ENCODE data around the gene DCDC1. TPM values are rescaled to one million over a fixed set of nuclear protein-coding genes. Genes with fewer than 3 reads are reported as not detected.

Gene DCDC1
- total RNA-seq, 5 donors from 2014 or later (not counting 1 experiment from before 2014, with no cell fraction given): 0.09 to 1.0 (median 0.22) TPM; not detected in 1

DNA sequence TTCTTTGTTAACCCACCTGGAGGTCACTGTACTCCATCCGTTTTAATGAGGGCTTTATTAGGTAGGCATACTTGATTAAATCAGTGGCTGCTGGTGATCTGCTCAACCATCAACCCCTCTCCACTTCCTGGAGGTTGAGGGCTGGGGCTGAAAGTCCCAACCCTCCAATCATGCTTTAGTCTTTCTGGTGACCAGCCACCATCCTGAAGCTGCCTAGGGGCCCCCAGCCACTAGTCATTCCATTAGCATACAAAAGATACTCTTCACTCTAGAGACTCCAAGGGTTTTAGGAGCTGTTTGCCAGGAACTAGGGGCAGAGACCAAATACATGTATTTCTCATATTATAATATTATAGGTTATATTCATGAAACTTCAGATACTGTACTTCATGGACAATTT is 13.6 kb upstream of the DCDC1 start:
- no CpG with 5 or more reads among the region's 1 CpG for WGBS (ENCODE audit: insufficient coverage)
- peaks cover 16 to 22% (median 17%) of the 10 kb centered on the region in 3 donors for H3K4me1 Mint-ChIP-seq
- peaks cover 0 to 3% of the 10 kb centered on the region in 2 donors for H3K36me3 ChIP-seq (ENCODE audit: control insufficient read depth in 2 of 2, extremely low read depth in 1 of 2, insufficient read depth in 1 of 2, low read length in 1 of 2)
- CTCF ChIA-PET: no interaction called here
- no peaks in the 10 kb centered on the region for H3K27me3 Mint-ChIP-seq
- H3K4me1 ChIP-seq (ENCODE audit: control insufficient read depth in 1 of 2, extremely low read depth in 1 of 2, insufficient read depth in 2 of 2, low read length in 2 of 2): no peaks in the 10 kb centered on the region
- no peak overlapping the region for H3K27ac ChIP-seq (ENCODE audit: low read length)
- no peak for ATAC-seq (replicated peaks in 1 of 4)
- H3K27me3 ChIP-seq (replicated peaks in 1 of 2; ENCODE audit: control insufficient read depth in 2 of 2, extremely low read depth in 1 of 2, insufficient read depth in 2 of 2, low read length in 1 of 2): no peaks in the 10 kb centered on the region
- H3K9me3 Mint-ChIP-seq: peaks cover 0 to 8% (median 0%) of the 10 kb centered on the region in 3 donors
- POLR2A ChIA-PET: no interaction called here
- no peaks in the 10 kb centered on the region for H3K9me3 ChIP-seq
- no peak overlapping the region for H3K4me3 Mint-ChIP-seq
- H3K36me3 Mint-ChIP-seq: peaks cover 24% of the 10 kb centered on the region
- H3K4me3 ChIP-seq (ENCODE audit: control insufficient read depth in 1 of 2, extremely low read depth in 1 of 2, low read length in 1 of 2): no peak overlapping the region
- no peak for DNase-seq
- H3K27ac Mint-ChIP-seq: no peak overlapping the region

DNA sequence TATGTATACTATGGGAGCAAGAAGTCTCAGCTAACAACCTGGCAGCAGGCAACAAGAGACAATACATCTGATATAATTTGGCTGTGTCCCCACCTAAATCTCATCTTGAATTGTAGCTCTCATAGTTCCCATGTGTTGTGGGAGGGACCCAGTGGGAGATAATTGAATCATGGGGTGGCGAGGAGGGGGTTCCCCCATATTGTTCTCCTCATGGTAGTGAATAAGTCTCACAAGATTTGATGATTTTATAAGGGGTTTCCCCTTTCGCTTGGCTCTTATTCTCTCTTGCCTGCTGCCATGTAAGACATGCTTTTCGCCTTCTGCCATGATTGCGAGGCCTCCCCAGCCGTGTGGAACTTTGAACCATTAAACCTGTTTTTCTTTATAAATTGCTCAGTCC is 6.3 kb upstream of the DCDC1 start:
- H3K9me3 Mint-ChIP-seq: no peaks in the 10 kb centered on the region
- H3K4me1 Mint-ChIP-seq: peaks cover 42 to 48% (median 47%) of the 10 kb centered on the region in 3 donors
- peaks cover 0 to under 1% of the 10 kb centered on the region in 2 experiments for H3K4me1 ChIP-seq (ENCODE audit: control insufficient read depth in 1 of 2, extremely low read depth in 1 of 2, insufficient read depth in 2 of 2, low read length in 2 of 2)

DNA sequence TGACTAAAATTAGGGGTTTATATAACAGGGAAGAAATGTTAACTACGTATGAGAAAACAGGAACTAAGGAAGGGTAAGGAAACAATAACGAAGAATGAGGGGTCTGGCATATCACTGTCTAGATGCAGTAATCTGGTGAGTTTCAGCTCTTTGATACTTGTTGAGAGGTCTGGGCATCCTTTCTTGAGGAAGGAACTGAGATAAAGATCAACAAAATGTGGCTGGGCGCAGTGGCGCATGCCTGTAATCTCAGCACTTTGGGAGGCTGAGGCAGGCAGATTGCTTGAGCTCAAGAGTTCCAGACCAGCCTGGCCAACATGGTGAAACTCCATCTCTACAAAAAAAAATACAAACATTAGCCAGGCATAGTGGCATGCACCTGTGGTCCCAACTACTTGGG is 2.7 kb downstream of the DCDC1 start:
- Mint-ChIP-seq H3K9me3 (no peaks in the 10 kb centered on the region), H3K4me3 (peak overlapping the region in 2 of 3 donors; percentile 13 to 24), H3K27me3 (peaks cover 0 to 11% of the 10 kb centered on the region in 2 donors), H3K27ac (peak overlapping the region; percentile 2 to 56), H3K36me3 (peaks cover 4% of the 10 kb centered on the region), H3K4me1 (peaks cover 45 to 69% (median 47%) of the 10 kb centered on the region in 3 donors)
- Histone ChIP-seq H3K4me1 (ENCODE audit: control insufficient read depth in 1 of 2, extremely low read depth in 1 of 2, insufficient read depth in 2 of 2, low read length in 2 of 2) (peaks cover 12 to 17% of the 10 kb centered on the region in 2 experiments), H3K9me3 (no peaks in the 10 kb centered on the region), H3K36me3 (ENCODE audit: control insufficient read depth in 2 of 2, extremely low read depth in 1 of 2, insufficient read depth in 1 of 2, low read length in 1 of 2) (no peaks in the 10 kb centered on the region), H3K27ac (ENCODE audit: low read length) (no peak overlapping the region), H3K27me3 (replicated peaks in 1 of 2; ENCODE audit: control insufficient read depth in 2 of 2, extremely low read depth in 1 of 2, insufficient read depth in 2 of 2, low read length in 1 of 2) (peaks cover 0 to 2% of the 10 kb centered on the region in 2 experiments), H3K4me3 (ENCODE audit: control insufficient read depth in 1 of 2, extremely low read depth in 1 of 2, low read length in 1 of 2) (no peak overlapping the region)
- POLR2A ChIA-PET: no interaction called here
- CTCF ChIA-PET: interaction anchor here in 1 of 2 donors (0.9 kb wide), 1 partner anchor 26 kb away, joined by 3 read pairs; no protein-coding TSS in a partner anchor
- DNase-seq (peak in 13 of 35 experiments; percentile 4 to 42 (median 11)), ATAC-seq (replicated peaks in 1 of 4) (peak in 2 of 4 experiments; percentile 21 to 24)
- WGBS (ENCODE audit: insufficient coverage): 4% methylated on average over 3 of the region's 4 CpGs

More for the DNA sequence above, 6.3 kb upstream of the DCDC1 start:
- Mint-ChIP-seq H3K27me3 (no peaks in the 10 kb centered on the region), H3K36me3 (peaks cover 31% of the 10 kb centered on the region), H3K27ac (no peak overlapping the region), H3K4me3 (no peak overlapping the region)
- no peaks in the 10 kb centered on the region for H3K27me3 ChIP-seq (replicated peaks in 1 of 2; ENCODE audit: control insufficient read depth in 2 of 2, extremely low read depth in 1 of 2, insufficient read depth in 2 of 2, low read length in 1 of 2)
- ChIA-PET POLR2A (no interaction called here), CTCF (no interaction called here)
- peaks cover 0 to 4% of the 10 kb centered on the region in 2 donors for H3K36me3 ChIP-seq (ENCODE audit: control insufficient read depth in 2 of 2, extremely low read depth in 1 of 2, insufficient read depth in 1 of 2, low read length in 1 of 2)
- DNase-seq (no peak), ATAC-seq (replicated peaks in 1 of 4) (no peak)
- H3K27ac ChIP-seq (ENCODE audit: low read length): no peak overlapping the region
- WGBS (ENCODE audit: insufficient coverage): no CpG with 5 or more reads among the region's 5 CpGs
- no peaks in the 10 kb centered on the region for H3K9me3 ChIP-seq
- H3K4me3 ChIP-seq (ENCODE audit: control insufficient read depth in 1 of 2, extremely low read depth in 1 of 2, low read length in 1 of 2): no peak overlapping the region

DNA sequence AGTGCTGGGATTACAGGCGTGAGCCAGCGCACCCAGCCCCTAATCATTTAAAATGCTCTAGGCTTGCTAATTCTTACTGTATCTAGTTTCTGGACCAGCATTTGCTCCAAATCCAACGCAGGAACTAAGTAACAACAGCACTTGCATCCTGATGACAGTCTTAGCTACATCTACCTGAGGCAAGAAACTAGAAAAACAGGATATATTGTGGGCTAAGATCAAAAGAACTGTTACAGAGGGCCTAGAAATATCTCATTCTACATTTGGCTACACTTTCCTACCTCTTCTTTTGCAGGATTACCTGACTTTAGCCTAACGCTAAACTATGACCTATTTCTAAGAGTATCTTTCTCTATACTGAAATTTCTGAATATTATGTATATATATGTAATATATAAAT is 7.8 kb downstream of the DCDC1 start:
- Mint-ChIP-seq H3K27ac (peak overlapping the region; percentile 76 to 91), H3K9me3 (no peaks in the 10 kb centered on the region), H3K4me3 (peak overlapping the region in 1 of 3 donors; percentile 27), H3K36me3 (no peaks in the 10 kb centered on the region), H3K4me1 (peaks cover 13 to 39% (median 16%) of the 10 kb centered on the region in 3 donors), H3K27me3 (peaks cover 0 to 11% of the 10 kb centered on the region in 2 donors)
- H3K4me3 ChIP-seq (ENCODE audit: control insufficient read depth in 1 of 2, extremely low read depth in 1 of 2, low read length in 1 of 2): no peak overlapping the region
- no peak for DNase-seq
- ChIA-PET CTCF (no interaction called here), POLR2A (no interaction called here)
- H3K36me3 ChIP-seq (ENCODE audit: control insufficient read depth in 2 of 2, extremely low read depth in 1 of 2, insufficient read depth in 1 of 2, low read length in 1 of 2): no peaks in the 10 kb centered on the region
- ATAC-seq (replicated peaks in 1 of 4): peak; percentile 39 to 69 (median 53)
- peaks cover 0 to 2% of the 10 kb centered on the region in 2 experiments for H3K27me3 ChIP-seq (replicated peaks in 1 of 2; ENCODE audit: control insufficient read depth in 2 of 2, extremely low read depth in 1 of 2, insufficient read depth in 2 of 2, low read length in 1 of 2)
- WGBS (ENCODE audit: insufficient coverage): 100% methylated on average over 2 of the region's 4 CpGs
- no peak overlapping the region for H3K27ac ChIP-seq (ENCODE audit: low read length)
- H3K9me3 ChIP-seq: no peaks in the 10 kb centered on the region
- H3K4me1 ChIP-seq (ENCODE audit: control insufficient read depth in 1 of 2, extremely low read depth in 1 of 2, insufficient read depth in 2 of 2, low read length in 2 of 2): peaks cover under 1 to 5% of the 10 kb centered on the region in 2 experiments

DNA sequence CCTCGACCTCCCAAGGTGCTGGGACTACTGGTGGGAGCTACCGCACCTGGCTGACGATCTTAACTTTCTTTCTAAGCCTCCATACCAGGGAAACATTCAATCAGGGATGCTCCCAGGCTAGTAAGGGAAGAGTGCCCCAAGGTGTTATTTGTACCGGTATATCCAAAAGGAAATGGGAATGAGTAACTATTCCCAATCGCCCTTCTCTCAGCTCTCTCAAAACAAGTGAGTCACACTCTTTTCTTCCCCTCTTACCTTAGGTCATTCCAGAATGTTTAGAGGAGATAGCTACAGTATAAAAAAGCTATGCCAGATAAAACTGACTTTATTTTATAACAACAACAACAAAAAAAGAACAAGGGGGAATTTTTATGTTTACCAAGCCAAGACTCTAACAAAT is 13.7 kb downstream of the DCDC1 start:
- Histone ChIP-seq H3K27me3 (replicated peaks in 1 of 2; ENCODE audit: control insufficient read depth in 2 of 2, extremely low read depth in 1 of 2, insufficient read depth in 2 of 2, low read length in 1 of 2) (no peaks in the 10 kb centered on the region), H3K9me3 (no peaks in the 10 kb centered on the region), H3K36me3 (ENCODE audit: control insufficient read depth in 2 of 2, extremely low read depth in 1 of 2, insufficient read depth in 1 of 2, low read length in 1 of 2) (no peaks in the 10 kb centered on the region), H3K27ac (ENCODE audit: low read length) (no peak overlapping the region), H3K4me3 (ENCODE audit: control insufficient read depth in 1 of 2, extremely low read depth in 1 of 2, low read length in 1 of 2) (no peak overlapping the region), H3K4me1 (ENCODE audit: control insufficient read depth in 1 of 2, extremely low read depth in 1 of 2, insufficient read depth in 2 of 2, low read length in 2 of 2) (no peaks in the 10 kb centered on the region)
- WGBS (ENCODE audit: insufficient coverage): 80% methylated on average over 1 of the region's 5 CpGs
- peaks cover 0 to 12% of the 10 kb centered on the region in 2 donors for H3K27me3 Mint-ChIP-seq
- no peak overlapping the region for H3K27ac Mint-ChIP-seq
- DNase-seq (no peak), ATAC-seq (replicated peaks in 1 of 4) (no peak)
- no peaks in the 10 kb centered on the region for H3K9me3 Mint-ChIP-seq
- POLR2A ChIA-PET: no interaction called here
- H3K4me1 Mint-ChIP-seq: peaks cover 0 to 3% (median 0%) of the 10 kb centered on the region in 3 donors
- no peak overlapping the region for H3K4me3 Mint-ChIP-seq
- CTCF ChIA-PET: no interaction called here
- no peaks in the 10 kb centered on the region for H3K36me3 Mint-ChIP-seq

DNA sequence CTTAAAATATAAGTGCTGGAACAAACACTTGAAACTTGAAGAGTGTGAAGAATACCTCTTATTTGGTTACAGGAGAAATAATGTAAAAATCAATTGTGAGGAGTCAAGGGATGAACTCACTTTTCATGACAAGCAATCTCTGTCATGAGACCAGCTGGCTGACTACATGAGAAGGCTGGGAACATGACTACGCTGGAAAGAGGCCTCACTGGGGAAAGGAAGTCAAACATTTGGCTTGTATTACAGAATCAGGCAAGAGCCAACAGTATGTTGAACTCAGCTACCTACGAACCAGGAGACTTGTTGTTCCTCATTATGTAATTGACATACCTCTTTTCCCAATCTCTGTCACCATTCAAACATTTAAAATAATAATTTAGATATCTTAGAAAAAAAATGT is 14.4 kb downstream of the DCDC1 start:
- no peaks in the 10 kb centered on the region for H3K9me3 ChIP-seq
- H3K27me3 ChIP-seq (replicated peaks in 1 of 2; ENCODE audit: control insufficient read depth in 2 of 2, extremely low read depth in 1 of 2, insufficient read depth in 2 of 2, low read length in 1 of 2): no peaks in the 10 kb centered on the region
- Mint-ChIP-seq H3K4me3 (no peak overlapping the region), H3K9me3 (no peaks in the 10 kb centered on the region), H3K27me3 (peaks cover 0 to 12% of the 10 kb centered on the region in 2 donors), H3K36me3 (no peaks in the 10 kb centered on the region), H3K27ac (no peak overlapping the region), H3K4me1 (no peaks in the 10 kb centered on the region)
- DNase-seq (no peak), ATAC-seq (replicated peaks in 1 of 4) (no peak)
- CTCF ChIA-PET: no interaction called here
- H3K36me3 ChIP-seq (ENCODE audit: control insufficient read depth in 2 of 2, extremely low read depth in 1 of 2, insufficient read depth in 1 of 2, low read length in 1 of 2): no peaks in the 10 kb centered on the region
- POLR2A ChIA-PET: no interaction called here
- H3K27ac ChIP-seq (ENCODE audit: low read length): no peak overlapping the region
- no peaks in the 10 kb centered on the region for H3K4me1 ChIP-seq (ENCODE audit: control insufficient read depth in 1 of 2, extremely low read depth in 1 of 2, insufficient read depth in 2 of 2, low read length in 2 of 2)
- WGBS (ENCODE audit: insufficient coverage): 71% methylated on average over 1 of the region's 2 CpGs
- H3K4me3 ChIP-seq (ENCODE audit: control insufficient read depth in 1 of 2, extremely low read depth in 1 of 2, low read length in 1 of 2): no peak overlapping the region

DNA sequence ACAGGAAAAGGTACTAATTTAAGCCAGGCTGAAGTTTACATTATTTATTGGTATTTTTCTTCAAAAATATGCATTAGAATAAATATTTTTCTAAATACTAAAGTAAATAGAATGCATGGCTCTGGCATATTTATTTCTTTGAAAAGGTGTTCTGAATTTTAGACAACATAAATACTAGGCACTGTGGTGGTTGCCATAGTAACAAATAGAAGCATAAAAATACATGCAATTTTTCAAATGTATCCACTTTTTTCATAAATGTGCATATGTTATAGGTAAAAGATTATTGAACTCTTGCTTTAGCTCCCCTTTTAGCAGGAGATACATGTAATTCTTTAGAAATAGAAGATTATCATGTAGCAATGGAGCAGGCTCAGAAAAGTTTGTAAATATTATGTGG is 18.4 kb downstream of the DCDC1 start:
- no peak for ATAC-seq (replicated peaks in 1 of 4)

More for the DNA sequence above, 18.4 kb downstream of the DCDC1 start:
- Mint-ChIP-seq H3K27ac (no peak overlapping the region), H3K4me1 (no peaks in the 10 kb centered on the region), H3K9me3 (no peaks in the 10 kb centered on the region), H3K27me3 (peaks cover 0 to 19% of the 10 kb centered on the region in 2 donors), H3K36me3 (no peaks in the 10 kb centered on the region), H3K4me3 (no peak overlapping the region)
- H3K4me3 ChIP-seq (ENCODE audit: control insufficient read depth in 1 of 2, extremely low read depth in 1 of 2, low read length in 1 of 2): no peak overlapping the region
- peaks cover 0 to 3% of the 10 kb centered on the region in 2 experiments for H3K27me3 ChIP-seq (replicated peaks in 1 of 2; ENCODE audit: control insufficient read depth in 2 of 2, extremely low read depth in 1 of 2, insufficient read depth in 2 of 2, low read length in 1 of 2)
- ChIA-PET POLR2A (no interaction called here), CTCF (interaction anchor here in 1 of 2 donors (0.7 to 1.5 kb wide), 2 partner anchors 8 to 19 kb away, joined by 3 read pairs; partner anchors contain the start of genes DCDC1 and DNAJC24)
- H3K4me1 ChIP-seq (ENCODE audit: control insufficient read depth in 1 of 2, extremely low read depth in 1 of 2, insufficient read depth in 2 of 2, low read length in 2 of 2): no peaks in the 10 kb centered on the region
- no peak for DNase-seq
- no peaks in the 10 kb centered on the region for H3K9me3 ChIP-seq
- no peaks in the 10 kb centered on the region for H3K36me3 ChIP-seq (ENCODE audit: control insufficient read depth in 2 of 2, extremely low read depth in 1 of 2, insufficient read depth in 1 of 2, low read length in 1 of 2)
- H3K27ac ChIP-seq (ENCODE audit: low read length): no peak overlapping the region
